GM12878 (cell line): Measurements from ENCODE around the gene DRD3. TPM values are rescaled to one million over a fixed set of nuclear protein-coding genes. Genes with fewer than 3 reads are reported as not detected.
A peak's percentile ranks its signal among the peaks of the same experiment; 100 is the strongest.

Experiments used
- BHLHE40 ChIP-seq, 2 experiments: fragments of 450-650 bp in 1 of 2; IDR thresholded peaks; 2 replicates each; pipeline ENCODE4 v1.6.1; 2011 to 2017; ENCODE audit warnings: low read depth in 2 of 2, borderline replicate concordance in 1 of 2, improper control_type of control experiment in 1 of 2, low read length in 1 of 2, mild to moderate bottlenecking in 1 of 2
- CREM ChIP-seq: IDR thresholded peaks from 2 replicates; pipeline ENCODE4 v1.6.1; 2014; ENCODE audit warnings: antibody characterized with exemption, low read depth
- EP300 ChIP-seq, 2 experiments: fragments of 150-350 bp in 1 of 2; IDR thresholded peaks; 2 replicates each; pipeline ENCODE4 v1.6.1; 2011 to 2012; ENCODE audit warnings: low read depth in 2 of 2, low read length in 2 of 2, borderline replicate concordance in 1 of 2, improper control_type of control experiment in 1 of 2, inconsistent platforms in 1 of 2; ENCODE audit not compliant: control insufficient read depth in 1 of 2
- GATAD2B ChIP-seq: fragments of 450-650 bp; conservative IDR thresholded peaks from 2 replicates; pipeline ENCODE4 v1.6.1; 2017; ENCODE audit warnings: low read depth, mild to moderate bottlenecking, moderate library complexity
- HDAC6 ChIP-seq: fragments of 200-600 bp; sonication (generic); IDR thresholded peaks from one replicate; pipeline ENCODE4 v1.8.0; 2017; ENCODE audit warnings: antibody characterized with exemption; ENCODE audit not compliant: unreplicated experiment
- IKZF2 ChIP-seq, 2 experiments: fragments of 450-650 bp; IDR thresholded peaks; 2 replicates each; pipeline ENCODE4 v1.6.1; 2017; ENCODE audit warnings: mild to moderate bottlenecking in 2 of 2, moderate library complexity in 2 of 2
- IRF5 ChIP-seq: fragments of 450-650 bp; IDR thresholded peaks from 2 replicates; pipeline ENCODE4 v1.6.1; 2017; ENCODE audit warnings: borderline replicate concordance
- KLF5 ChIP-seq: fragments of 450-650 bp; IDR thresholded peaks from 2 replicates; pipeline ENCODE4 v1.6.1; 2014; ENCODE audit warnings: mild to moderate bottlenecking; ENCODE audit not compliant: partially characterized antibody
- LARP7 ChIP-seq: fragments of 450-650 bp; IDR thresholded peaks from 2 replicates; pipeline ENCODE4 v1.6.1; 2017; ENCODE audit warnings: mild to moderate bottlenecking
- NR2F1 ChIP-seq: fragments of 450-650 bp; conservative IDR thresholded peaks from 2 replicates; pipeline ENCODE4 v1.6.1; 2017; ENCODE audit warnings: mild to moderate bottlenecking
- POLR2AphosphoS2 ChIP-seq: IDR thresholded peaks from 2 replicates; pipeline ENCODE4 v1.6.1; 2011; ENCODE audit warnings: low read depth, mild to moderate bottlenecking, low read length, improper control_type of control experiment, moderate library complexity
- RAD21 ChIP-seq: IDR thresholded peaks from 2 replicates; pipeline ENCODE4 v1.6.1; 2011; ENCODE audit warnings: mild to moderate bottlenecking, low read depth, low read length, moderate library complexity; ENCODE audit not compliant: insufficient read depth
- RAD51 ChIP-seq: fragments of 450-650 bp; IDR thresholded peaks from 2 replicates; pipeline ENCODE4 v1.6.1; 2016; ENCODE audit warnings: moderate library complexity, mild to moderate bottlenecking, inconsistent platforms
- SMARCA5 ChIP-seq: fragments of 450-650 bp; IDR thresholded peaks from 2 replicates; pipeline ENCODE4 v1.6.1; 2017; ENCODE audit warnings: mild to moderate bottlenecking
- TAF1 ChIP-seq: IDR thresholded peaks from 2 replicates; pipeline ENCODE4 v1.6.1; 2011; ENCODE audit warnings: mild to moderate bottlenecking, low read depth, low read length, borderline replicate concordance
- TARDBP ChIP-seq: IDR thresholded peaks from 2 replicates; pipeline ENCODE4 v1.6.1; 2016; ENCODE audit warnings: borderline replicate concordance
- YY1 ChIP-seq: IDR thresholded peaks from 2 replicates; pipeline ENCODE4 v1.6.1; 2011; ENCODE audit warnings: low read depth, mild to moderate bottlenecking, low read length
- ZNF274 ChIP-seq: IDR thresholded peaks from one replicate; pipeline ENCODE4 v1.8.0; 2011; ENCODE audit not compliant: insufficient read length, insufficient read depth
- polyA plus RNA-seq, 11 experiments: library from polyadenylated mRNA; depleted of rRNA in 4 of 11; unstranded in 6 of 11; stranded (reverse) in 5 of 11; fragments of >200 nt; fragmentation: Nextera tagmentation in 4 of 11; fragmentation: Illumina TruSeq in 1 of 11; extraction: Ambion mirVana in 4 of 11; extraction: Trizol in 1 of 11; gene quantifications; 1 replicate in 1 of 11; 2 replicates in 10 of 11; pipeline versions ENCODE4 v1.2.1 to v1.2.3, GENCODE V29; 2011 to 2016; ENCODE audit warnings: inconsistent platforms in 2 of 11, missing spikeins in 2 of 11, low read depth in 1 of 11
- total RNA-seq, 4 experiments: library from RNA; depleted of rRNA in 3 of 4; stranded (reverse); fragments of >200 nt in 3 of 4; fragmentation: Illumina TruSeq in 1 of 4; extraction: Trizol in 1 of 4; gene quantifications; 2 replicates each; pipeline versions ENCODE4 v1.2.1 to v1.2.3, GENCODE V29; 2013 to 2021
- TF ChIP-seq, protein P1 (sequence below): IDR thresholded peaks from 2 replicates; pipeline ENCODE4 v1.6.1; 2011; ENCODE audit warnings: borderline replicate concordance, low read depth, mild to moderate bottlenecking, moderate library complexity, mixed read lengths, low read length; ENCODE audit not compliant: insufficient read depth; ENCODE audit errors: extremely low read length
- TF ChIP-seq, protein P2 (sequence below): fragments of 450-650 bp; IDR thresholded peaks from 2 replicates; pipeline ENCODE4 v1.6.1; 2018; ENCODE audit warnings: mild to moderate bottlenecking, low read depth, moderate library complexity; ENCODE audit not compliant: partially characterized antibody
- TF ChIP-seq, protein P3 (sequence below): fragments of 450-650 bp; IDR thresholded peaks from 2 replicates; pipeline ENCODE4 v1.6.1; 2016; ENCODE audit warnings: mild to moderate bottlenecking

Gene DRD3
- total and polyA plus RNA-seq, 10 of the 15 experiments (the other 5 are each of a cell fraction or from before 2014, with no cell fraction given) = not detected

DNA sequence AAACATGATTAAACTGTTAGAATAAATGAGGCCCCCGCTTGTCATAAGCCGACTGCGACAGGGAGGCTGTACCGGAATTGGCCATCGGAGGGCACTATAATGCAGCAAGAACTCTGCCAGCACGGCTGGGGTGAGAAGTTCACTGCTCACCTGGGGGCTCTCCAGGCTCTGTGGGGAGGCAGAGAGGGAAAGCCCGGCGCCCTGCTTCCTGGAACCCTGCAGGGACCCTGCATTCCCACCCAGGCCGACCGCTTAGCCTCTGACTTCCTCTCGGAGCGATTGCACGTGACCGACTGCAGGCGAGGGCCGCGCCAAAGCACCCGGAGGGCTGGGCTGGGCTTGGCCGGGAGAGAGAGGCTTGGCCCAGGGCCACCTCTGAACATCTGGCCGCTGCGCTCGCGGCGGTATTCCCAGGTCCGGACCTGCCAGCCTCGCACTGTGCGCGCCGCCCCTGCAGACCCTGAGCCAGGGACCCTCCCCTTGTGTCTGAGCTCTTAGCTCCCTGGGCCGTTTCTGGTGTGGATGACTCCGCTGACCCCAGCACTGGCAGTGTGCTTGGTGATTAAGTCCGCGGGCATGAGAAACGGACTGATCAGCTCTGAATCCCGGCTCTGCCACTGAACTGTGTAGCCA, 26.2 kb downstream of the DRD3 start (continued):
- TF ChIP-seq GATAD2B = peak; percentile 54; the same call in 1 of the 2 replicates
- 0 out of 2 replicates have a peak, but pooled peaks have one; percentile 55 for TF ChIP-seq LARP7
- peak; percentile 86 to 96 for TF ChIP-seq BHLHE40 (IDR thresholded peaks at IDR 0.05; ENCODE audit: borderline replicate concordance in 1 of 2, low read depth in 2 of 2, low read length in 1 of 2)
- TF ChIP-seq EP300 (IDR thresholded peaks at IDR 0.05; ENCODE audit: borderline replicate concordance in 1 of 2, control insufficient read depth in 1 of 2, low read depth in 2 of 2, low read length in 2 of 2) = 0 out of 4 replicates have a peak, but pooled peaks of 1 of the 2 experiments have one; percentile 3
- 0 out of 2 replicates have a peak, but pooled peaks have one; percentile 34 for TF ChIP-seq YY1
- no peak for TF ChIP-seq TAF1
- peak; percentile 93 for TF ChIP-seq RAD21
- TF ChIP-seq POLR2AphosphoS2 = no peak
- TF ChIP-seq IRF5 = no peak
- TF ChIP-seq CREM = no peak
- peak; percentile 27 for TF ChIP-seq KLF5
- TF ChIP-seq, protein P1, sequence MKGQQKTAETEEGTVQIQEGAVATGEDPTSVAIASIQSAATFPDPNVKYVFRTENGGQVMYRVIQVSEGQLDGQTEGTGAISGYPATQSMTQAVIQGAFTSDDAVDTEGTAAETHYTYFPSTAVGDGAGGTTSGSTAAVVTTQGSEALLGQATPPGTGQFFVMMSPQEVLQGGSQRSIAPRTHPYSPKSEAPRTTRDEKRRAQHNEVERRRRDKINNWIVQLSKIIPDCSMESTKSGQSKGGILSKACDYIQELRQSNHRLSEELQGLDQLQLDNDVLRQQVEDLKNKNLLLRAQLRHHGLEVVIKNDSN = peak; percentile 52
- peak; percentile 79; the same call in 1 of the 2 replicates for TF ChIP-seq SMARCA5
- TF ChIP-seq ZNF274 = no peak
- TF ChIP-seq IKZF2 (IDR thresholded peaks at IDR 0.05) = 0 out of 4 replicates have a peak, but pooled peaks of 1 of the 2 experiments have one; percentile 22
- peak; percentile 89 for TF ChIP-seq NR2F1
- TF ChIP-seq, protein P2, sequence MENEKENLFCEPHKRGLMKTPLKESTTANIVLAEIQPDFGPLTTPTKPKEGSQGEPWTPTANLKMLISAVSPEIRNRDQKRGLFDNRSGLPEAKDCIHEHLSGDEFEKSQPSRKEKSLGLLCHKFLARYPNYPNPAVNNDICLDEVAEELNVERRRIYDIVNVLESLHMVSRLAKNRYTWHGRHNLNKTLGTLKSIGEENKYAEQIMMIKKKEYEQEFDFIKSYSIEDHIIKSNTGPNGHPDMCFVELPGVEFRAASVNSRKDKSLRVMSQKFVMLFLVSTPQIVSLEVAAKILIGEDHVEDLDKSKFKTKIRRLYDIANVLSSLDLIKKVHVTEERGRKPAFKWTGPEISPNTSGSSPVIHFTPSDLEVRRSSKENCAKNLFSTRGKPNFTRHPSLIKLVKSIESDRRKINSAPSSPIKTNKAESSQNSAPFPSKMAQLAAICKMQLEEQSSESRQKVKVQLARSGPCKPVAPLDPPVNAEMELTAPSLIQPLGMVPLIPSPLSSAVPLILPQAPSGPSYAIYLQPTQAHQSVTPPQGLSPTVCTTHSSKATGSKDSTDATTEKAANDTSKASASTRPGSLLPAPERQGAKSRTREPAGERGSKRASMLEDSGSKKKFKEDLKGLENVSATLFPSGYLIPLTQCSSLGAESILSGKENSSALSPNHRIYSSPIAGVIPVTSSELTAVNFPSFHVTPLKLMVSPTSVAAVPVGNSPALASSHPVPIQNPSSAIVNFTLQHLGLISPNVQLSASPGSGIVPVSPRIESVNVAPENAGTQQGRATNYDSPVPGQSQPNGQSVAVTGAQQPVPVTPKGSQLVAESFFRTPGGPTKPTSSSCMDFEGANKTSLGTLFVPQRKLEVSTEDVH = no peak
- TF ChIP-seq RAD51 = peak; percentile 46; the same call in 1 of the 2 replicates
- TF ChIP-seq TARDBP = no peak
- TF ChIP-seq, protein P3, sequence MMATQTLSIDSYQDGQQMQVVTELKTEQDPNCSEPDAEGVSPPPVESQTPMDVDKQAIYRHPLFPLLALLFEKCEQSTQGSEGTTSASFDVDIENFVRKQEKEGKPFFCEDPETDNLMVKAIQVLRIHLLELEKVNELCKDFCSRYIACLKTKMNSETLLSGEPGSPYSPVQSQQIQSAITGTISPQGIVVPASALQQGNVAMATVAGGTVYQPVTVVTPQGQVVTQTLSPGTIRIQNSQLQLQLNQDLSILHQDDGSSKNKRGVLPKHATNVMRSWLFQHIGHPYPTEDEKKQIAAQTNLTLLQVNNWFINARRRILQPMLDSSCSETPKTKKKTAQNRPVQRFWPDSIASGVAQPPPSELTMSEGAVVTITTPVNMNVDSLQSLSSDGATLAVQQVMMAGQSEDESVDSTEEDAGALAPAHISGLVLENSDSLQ = no peak
- no peak for TF ChIP-seq HDAC6
- TF ChIP-seq, all 136 proteins: peak for 22
